Mucosa of stomach (tissue), 1 donor: ENCODE measurements around the gene IDH1.
A peak's percentile ranks its signal among the peaks of the same experiment; 100 is the strongest.

ENCODE experiments used
- H3K27me3 ChIP-seq: one replicate; pipeline ENCODE4 v1.7.0; 2013; ENCODE audit warnings: mild to moderate bottlenecking, low read length; ENCODE audit not compliant: control insufficient read depth, insufficient read depth
- H3K36me3 ChIP-seq: one replicate; pipeline ENCODE4 v1.7.0; 2013; ENCODE audit warnings: low read length; ENCODE audit not compliant: control insufficient read depth, insufficient read depth
- H3K4me1 ChIP-seq: one replicate; pipeline ENCODE4 v1.7.0; 2013; ENCODE audit warnings: mild to moderate bottlenecking, low read length; ENCODE audit not compliant: control insufficient read depth, insufficient read depth
- H3K4me3 ChIP-seq: one replicate; pipeline ENCODE4 v1.7.0; 2013; ENCODE audit warnings: low read length
- H3K9ac ChIP-seq: one replicate; pipeline ENCODE4 v1.7.0; 2013; ENCODE audit warnings: mild to moderate bottlenecking, low read length, moderate library complexity
- H3K9me3 ChIP-seq: one replicate; pipeline ENCODE4 v1.7.0; 2013; ENCODE audit warnings: mild to moderate bottlenecking, low read length, moderate library complexity; ENCODE audit not compliant: control insufficient read depth
- donor health status: Pancreatic carcinoma.

Gene IDH1

GRCh38 chr2:208254118-208254870 lies 577 bp downstream of the IDH1 start:
- Histone ChIP-seq H3K9ac (peak overlapping the region; percentile 63), H3K27me3 (no peaks in the 10 kb centered on the region), H3K36me3 (no peaks in the 10 kb centered on the region), H3K4me1 (peaks cover 11% of the 10 kb centered on the region), H3K4me3 (peak overlapping the region; percentile 97), H3K9me3 (no peaks in the 10 kb centered on the region)

DNA sequence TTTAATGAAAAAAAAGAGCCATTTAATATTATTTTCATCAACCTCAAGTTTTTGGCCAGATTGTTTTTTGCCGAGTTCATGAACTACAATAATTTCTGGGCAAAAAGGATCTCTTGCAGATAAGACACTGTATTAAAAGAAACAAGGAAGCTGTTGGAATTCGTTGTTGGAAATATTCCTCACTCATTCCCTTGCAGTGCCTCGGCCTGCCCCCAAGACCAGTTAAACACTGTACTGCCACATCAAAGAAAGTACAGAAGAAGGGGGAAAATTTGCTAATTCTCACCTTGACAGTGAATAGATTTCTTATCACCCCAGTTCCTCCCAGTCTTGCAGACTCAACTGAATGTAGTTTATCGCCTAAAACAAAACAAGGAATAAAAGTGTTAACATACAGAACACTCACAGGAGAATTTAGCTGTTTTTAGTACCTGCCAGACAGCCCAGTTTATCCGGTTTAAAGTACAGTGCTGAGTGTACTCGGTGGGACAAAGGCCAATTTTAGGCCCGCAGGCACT lies 1.2 kb downstream of the IDH1 start:
- H3K9ac ChIP-seq: peak overlapping the region; percentile 63
- H3K9me3 ChIP-seq: no peaks in the 10 kb centered on the region
- H3K36me3 ChIP-seq: no peaks in the 10 kb centered on the region
- H3K4me3 ChIP-seq: peak overlapping the region; percentile 97
- H3K4me1 ChIP-seq: peaks cover 11% of the 10 kb centered on the region
- H3K27me3 ChIP-seq: no peaks in the 10 kb centered on the region

DNA sequence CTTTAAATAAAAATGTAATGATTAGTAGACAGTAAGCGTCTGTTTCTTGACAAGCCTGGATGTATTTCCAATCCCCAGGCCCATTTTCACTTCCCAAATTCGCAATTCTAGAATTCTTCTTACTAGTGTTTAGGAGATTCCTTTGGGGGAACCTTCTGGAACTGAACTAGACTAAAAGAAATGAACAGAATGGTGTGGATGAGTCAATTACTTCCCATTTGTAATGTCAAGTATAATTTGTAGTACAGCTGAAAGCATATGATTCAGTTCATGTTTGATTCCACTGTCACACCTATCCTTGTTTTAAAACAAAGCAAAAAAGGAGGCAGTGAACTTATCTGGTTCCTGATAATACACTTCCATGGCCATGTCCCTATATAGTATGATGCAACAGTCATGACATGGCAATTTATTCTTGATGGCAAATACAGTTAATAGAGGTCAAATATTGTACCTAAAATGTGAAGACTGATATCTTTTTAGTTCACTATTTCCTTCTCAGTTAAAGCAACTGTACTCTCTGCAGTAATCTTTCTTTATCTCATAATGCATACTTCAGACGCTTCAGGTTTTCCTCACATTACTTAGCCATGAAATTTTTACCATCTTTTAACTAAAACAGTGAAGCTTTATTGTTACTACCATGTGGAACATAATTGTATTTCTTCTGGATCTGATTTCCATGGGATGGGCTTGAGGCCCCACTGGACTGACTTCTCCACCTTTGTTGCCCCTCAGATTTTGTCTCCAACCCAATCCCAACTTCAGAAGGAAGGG lies 2.0 kb downstream of the IDH1 start:
- Histone ChIP-seq H3K4me3 (no peak overlapping the region), H3K9ac (peak overlapping the region; percentile 38), H3K9me3 (no peaks in the 10 kb centered on the region), H3K36me3 (no peaks in the 10 kb centered on the region), H3K27me3 (no peaks in the 10 kb centered on the region), H3K4me1 (peaks cover 11% of the 10 kb centered on the region)

GRCh38 chr2:208251098-208251497 lies 3.8 kb downstream of the IDH1 start:
- no peaks in the 10 kb centered on the region for H3K27me3 ChIP-seq
- H3K9ac ChIP-seq: no peak overlapping the region
- H3K4me3 ChIP-seq: no peak overlapping the region

DNA sequence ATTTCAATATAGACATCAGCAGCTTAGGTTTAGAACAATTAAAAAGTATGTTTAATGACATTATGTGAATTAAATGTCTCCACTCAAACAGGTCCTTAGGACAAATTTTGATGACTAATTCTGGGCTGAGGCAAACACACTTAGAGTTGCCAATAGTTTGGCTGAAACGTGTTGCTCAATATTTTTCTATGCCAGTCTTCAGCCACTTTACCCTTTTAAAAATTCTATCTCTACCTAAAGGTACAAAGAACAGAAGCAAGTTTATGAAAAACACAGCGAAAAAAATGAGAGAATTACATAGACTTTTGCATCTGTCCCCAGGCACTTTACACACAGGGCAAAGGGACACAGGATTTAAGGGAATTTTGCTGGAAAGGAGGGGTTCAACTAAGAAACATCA lies 4.5 kb downstream of the IDH1 start:
- H3K27me3 ChIP-seq: no peaks in the 10 kb centered on the region
- H3K36me3 ChIP-seq: no peaks in the 10 kb centered on the region
- H3K4me3 ChIP-seq: no peak overlapping the region
- no peaks in the 10 kb centered on the region for H3K9me3 ChIP-seq
- H3K9ac ChIP-seq: no peak overlapping the region
- H3K4me1 ChIP-seq: peaks cover 11% of the 10 kb centered on the region

More at GRCh38 chr2:208251098-208251497, 3.8 kb downstream of the IDH1 start:
- H3K36me3 ChIP-seq: no peaks in the 10 kb centered on the region
- no peaks in the 10 kb centered on the region for H3K9me3 ChIP-seq
- peaks cover 11% of the 10 kb centered on the region for H3K4me1 ChIP-seq

- Histone ChIP-seq H3K4me3 (no peak overlapping the region), H3K9me3 (no peaks in the 10 kb centered on the region), H3K9ac (no peak overlapping the region), H3K27me3 (no peaks in the 10 kb centered on the region), H3K4me1 (peaks cover 11% of the 10 kb centered on the region), H3K36me3 (no peaks in the 10 kb centered on the region)
These were observed 5.6 kb downstream of the IDH1 start for GRCh38 chr2:208249296-208249695.

DNA sequence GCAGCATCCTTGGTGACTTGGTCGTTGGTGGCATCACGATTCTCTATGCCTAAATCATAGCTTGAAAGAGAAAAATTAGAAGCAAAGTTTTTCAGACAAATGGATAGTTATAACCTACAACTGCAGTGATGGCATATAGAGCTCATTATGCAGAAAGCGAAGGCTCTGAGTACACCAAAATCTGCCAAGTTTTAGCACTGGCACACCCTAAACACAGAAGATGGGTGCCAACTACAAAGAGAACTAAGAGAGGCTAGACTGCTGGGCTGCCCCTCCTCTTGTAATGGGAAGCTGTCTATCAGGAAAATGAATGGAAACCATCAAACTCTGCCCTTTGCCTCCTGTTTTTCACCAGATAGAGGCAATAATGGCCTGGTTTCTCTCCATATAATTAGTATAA lies 6.3 kb downstream of the IDH1 start:
- no peaks in the 10 kb centered on the region for H3K9me3 ChIP-seq
- H3K4me3 ChIP-seq: no peak overlapping the region
- H3K27me3 ChIP-seq: no peaks in the 10 kb centered on the region
- H3K4me1 ChIP-seq: peaks cover 11% of the 10 kb centered on the region
- H3K36me3 ChIP-seq: no peaks in the 10 kb centered on the region
- no peak overlapping the region for H3K9ac ChIP-seq

- H3K9ac ChIP-seq: no peak overlapping the region
- no peak overlapping the region for H3K4me3 ChIP-seq
- no peaks in the 10 kb centered on the region for H3K36me3 ChIP-seq
- H3K27me3 ChIP-seq: no peaks in the 10 kb centered on the region
- no peaks in the 10 kb centered on the region for H3K9me3 ChIP-seq
- H3K4me1 ChIP-seq: no peaks in the 10 kb centered on the region
These were observed 9.1 kb downstream of the IDH1 start for GRCh38 chr2:208245746-208246145.

- Histone ChIP-seq H3K4me1 (no peaks in the 10 kb centered on the region), H3K36me3 (no peaks in the 10 kb centered on the region), H3K9ac (no peak overlapping the region), H3K4me3 (no peak overlapping the region), H3K9me3 (no peaks in the 10 kb centered on the region), H3K27me3 (no peaks in the 10 kb centered on the region)
These were observed 10.4 kb downstream of the IDH1 start for GRCh38 chr2:208244422-208244821.

DNA sequence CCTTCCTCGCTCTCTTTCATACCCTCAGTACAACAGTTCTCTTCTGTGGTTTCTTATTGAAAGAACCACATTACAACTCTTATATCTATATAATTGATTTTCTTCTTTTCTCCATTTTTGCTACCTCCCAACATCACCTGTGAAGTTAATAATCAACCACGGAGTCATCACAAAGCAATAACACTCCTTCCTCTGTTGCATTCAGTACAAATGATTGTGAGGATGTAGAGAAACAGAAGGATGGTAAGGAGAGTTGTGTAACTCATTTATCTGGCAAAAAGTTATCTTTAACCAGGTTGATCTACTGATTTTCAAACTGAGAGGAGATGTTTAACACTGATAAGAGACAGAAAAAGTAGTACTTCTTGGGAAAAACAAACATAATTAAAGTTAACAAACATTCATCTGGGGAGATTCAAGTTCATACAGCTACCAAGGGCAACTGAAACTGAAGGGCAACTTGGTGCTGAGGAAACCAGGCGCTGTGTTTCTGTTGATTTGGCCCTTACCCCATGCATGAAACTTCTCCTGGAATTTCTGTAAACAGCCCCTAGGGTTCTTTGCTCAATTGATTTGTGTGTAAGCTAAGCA lies 14.2 kb downstream of the IDH1 start:
- Histone ChIP-seq H3K9ac (no peak overlapping the region), H3K36me3 (peaks cover 4% of the 10 kb centered on the region), H3K27me3 (no peaks in the 10 kb centered on the region), H3K9me3 (no peaks in the 10 kb centered on the region), H3K4me3 (no peak overlapping the region), H3K4me1 (no peaks in the 10 kb centered on the region)

GRCh38 chr2:208239770-208240493 lies 14.9 kb downstream of the IDH1 start:
- Histone ChIP-seq H3K36me3 (peaks cover 4% of the 10 kb centered on the region), H3K4me1 (no peaks in the 10 kb centered on the region)

More at GRCh38 chr2:208239770-208240493, 14.9 kb downstream of the IDH1 start:
- Histone ChIP-seq H3K27me3 (no peaks in the 10 kb centered on the region), H3K4me3 (no peak overlapping the region), H3K9ac (no peak overlapping the region), H3K9me3 (no peaks in the 10 kb centered on the region)
